ENCODE results near the gene OR52R1. TPM values are rescaled to one million over a fixed set of nuclear protein-coding genes. Genes with fewer than 3 reads are reported as not detected.
"Not testable (repeated sequence)": the region's sequence is repeated elsewhere in the genome, so short reads cannot be mapped to it uniquely, and the experiment has no call there.

OR52R1 gene
- total RNA-seq, 1 donor from 2014 or later, result not detected

DNA sequence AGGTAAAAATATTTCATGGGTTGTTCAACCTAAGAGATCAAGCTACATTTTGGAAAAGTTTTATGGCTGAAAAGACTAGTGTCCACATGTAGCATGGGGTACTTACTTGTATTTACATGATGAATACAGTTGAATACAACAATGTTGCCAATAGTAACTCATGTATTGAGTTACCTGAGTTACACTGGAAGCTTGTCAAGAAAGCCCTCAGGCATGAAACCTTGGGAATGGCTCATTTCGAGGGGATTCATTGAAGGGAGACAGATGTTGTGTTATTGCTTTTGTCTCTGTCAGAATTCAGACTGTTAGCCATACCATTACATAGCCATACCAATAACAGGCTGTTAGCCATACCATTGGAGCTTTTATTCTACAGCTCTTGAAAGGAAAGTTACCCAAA, 26.2 kb upstream of the OR52R1 start:
- FAIRE-seq, result no peak
- H3K36me3 ChIP-seq (ENCODE audit: control insufficient read depth, insufficient read depth, low read length), result no peaks in the 10 kb centered on the region
- no peak for DNase-seq (ENCODE audit: low read depth)
- TF ChIP-seq, protein P1, sequence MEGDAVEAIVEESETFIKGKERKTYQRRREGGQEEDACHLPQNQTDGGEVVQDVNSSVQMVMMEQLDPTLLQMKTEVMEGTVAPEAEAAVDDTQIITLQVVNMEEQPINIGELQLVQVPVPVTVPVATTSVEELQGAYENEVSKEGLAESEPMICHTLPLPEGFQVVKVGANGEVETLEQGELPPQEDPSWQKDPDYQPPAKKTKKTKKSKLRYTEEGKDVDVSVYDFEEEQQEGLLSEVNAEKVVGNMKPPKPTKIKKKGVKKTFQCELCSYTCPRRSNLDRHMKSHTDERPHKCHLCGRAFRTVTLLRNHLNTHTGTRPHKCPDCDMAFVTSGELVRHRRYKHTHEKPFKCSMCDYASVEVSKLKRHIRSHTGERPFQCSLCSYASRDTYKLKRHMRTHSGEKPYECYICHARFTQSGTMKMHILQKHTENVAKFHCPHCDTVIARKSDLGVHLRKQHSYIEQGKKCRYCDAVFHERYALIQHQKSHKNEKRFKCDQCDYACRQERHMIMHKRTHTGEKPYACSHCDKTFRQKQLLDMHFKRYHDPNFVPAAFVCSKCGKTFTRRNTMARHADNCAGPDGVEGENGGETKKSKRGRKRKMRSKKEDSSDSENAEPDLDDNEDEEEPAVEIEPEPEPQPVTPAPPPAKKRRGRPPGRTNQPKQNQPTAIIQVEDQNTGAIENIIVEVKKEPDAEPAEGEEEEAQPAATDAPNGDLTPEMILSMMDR (IDR thresholded peaks at IDR 0.05; ENCODE audit: insufficient read depth, low read length, severe bottlenecking), result no peak
- no peaks in the 10 kb centered on the region for H3K27me3 ChIP-seq (ENCODE audit: control insufficient read depth, insufficient read depth, low read length)
- H3K4me3 ChIP-seq (ENCODE audit: low read depth, low read length), result no peak overlapping the region

DNA sequence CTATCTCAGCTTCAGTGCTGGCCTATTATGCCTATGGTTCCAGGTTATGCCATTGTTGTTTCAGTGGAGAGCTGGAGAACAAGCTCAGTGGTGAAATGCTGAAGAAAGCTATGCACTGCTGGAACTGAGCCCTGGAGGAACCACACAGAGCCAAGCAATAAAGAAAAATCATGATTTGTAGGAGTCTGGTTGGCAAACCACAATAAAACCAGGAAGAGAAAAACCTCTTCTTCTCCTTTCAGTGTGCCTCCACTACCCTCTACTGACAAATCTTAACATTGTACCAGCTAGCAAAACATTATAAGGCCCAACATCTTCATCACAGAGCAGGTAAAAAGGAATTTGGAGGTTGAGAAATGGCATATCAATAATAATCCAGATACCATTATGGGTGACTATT, 22.2 kb upstream of the OR52R1 start:
- DNase-seq (ENCODE audit: low read depth) (no peak), FAIRE-seq (no peak)
- TF ChIP-seq, protein P1 (IDR thresholded peaks at IDR 0.05; ENCODE audit: insufficient read depth, low read length, severe bottlenecking), result peak; percentile 27
- Histone ChIP-seq H3K27me3 (ENCODE audit: control insufficient read depth, insufficient read depth, low read length) (no peaks in the 10 kb centered on the region), H3K36me3 (ENCODE audit: control insufficient read depth, insufficient read depth, low read length) (no peaks in the 10 kb centered on the region), H3K4me3 (ENCODE audit: low read depth, low read length) (no peak overlapping the region)

DNA sequence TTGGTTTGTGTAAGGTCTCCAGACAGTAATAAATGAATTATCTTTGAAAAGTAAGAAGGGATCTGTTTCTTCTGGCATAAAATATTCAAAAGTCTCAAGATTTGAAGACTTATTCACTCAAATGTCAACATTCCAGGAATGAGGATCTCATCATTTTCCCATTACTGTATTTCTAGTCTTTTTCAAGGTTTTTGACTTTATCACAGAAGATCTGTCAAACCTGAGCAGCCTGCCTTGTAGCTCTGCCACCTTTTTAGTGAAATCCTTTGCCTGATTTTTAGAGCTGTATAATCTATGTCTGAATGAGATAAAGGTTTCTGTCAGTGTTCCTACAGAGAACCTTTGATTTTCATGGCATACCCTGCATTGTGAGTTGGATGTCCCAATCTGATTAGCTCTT, 21.0 kb upstream of the OR52R1 start:
- FAIRE-seq, result no peak
- no peak for DNase-seq (ENCODE audit: low read depth)
- Histone ChIP-seq H3K27me3 (ENCODE audit: control insufficient read depth, insufficient read depth, low read length) (no peaks in the 10 kb centered on the region), H3K36me3 (ENCODE audit: control insufficient read depth, insufficient read depth, low read length) (no peaks in the 10 kb centered on the region), H3K4me3 (ENCODE audit: low read depth, low read length) (no peak overlapping the region)
- TF ChIP-seq, protein P1 (IDR thresholded peaks at IDR 0.05; ENCODE audit: insufficient read depth, low read length, severe bottlenecking), result no peak

DNA sequence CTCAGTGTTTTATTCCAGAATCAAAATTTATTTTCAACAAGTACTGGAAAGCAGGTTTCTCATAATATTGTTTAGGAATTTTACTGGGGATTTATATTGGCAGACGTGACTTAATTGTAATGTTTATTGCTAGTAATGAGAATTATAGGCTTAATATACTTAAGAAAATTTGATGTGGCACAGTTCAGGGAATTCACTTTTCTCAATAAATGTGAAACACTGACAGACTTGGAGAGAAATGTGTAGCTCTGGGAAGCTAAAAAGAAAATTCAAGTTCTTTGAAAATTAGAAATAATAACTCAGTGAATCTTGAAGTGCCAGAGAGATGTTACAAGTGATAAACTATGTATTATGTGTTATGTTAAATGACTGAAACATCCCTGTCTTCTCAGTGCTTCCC, 16.8 kb upstream of the OR52R1 start, which contains the start of gene OR51F2:
Gene OR51F2 (plus strand): TSS at position 301 of the 400 bp plus-strand sequence. CDS start 101 bp downstream, outside the sequence.
- H3K4me3 ChIP-seq (ENCODE audit: low read depth, low read length), result no peak within 1 kb of the TSS
- H3K36me3 ChIP-seq (ENCODE audit: control insufficient read depth, insufficient read depth, low read length), result no peaks in the 10 kb centered on the region
- DNase-seq (ENCODE audit: low read depth) (no peak), FAIRE-seq (no peak)
- TF ChIP-seq, protein P1 (IDR thresholded peaks at IDR 0.05; ENCODE audit: insufficient read depth, low read length, severe bottlenecking), result no peak
- H3K27me3 ChIP-seq (ENCODE audit: control insufficient read depth, insufficient read depth, low read length), result no peaks in the 10 kb centered on the region

DNA sequence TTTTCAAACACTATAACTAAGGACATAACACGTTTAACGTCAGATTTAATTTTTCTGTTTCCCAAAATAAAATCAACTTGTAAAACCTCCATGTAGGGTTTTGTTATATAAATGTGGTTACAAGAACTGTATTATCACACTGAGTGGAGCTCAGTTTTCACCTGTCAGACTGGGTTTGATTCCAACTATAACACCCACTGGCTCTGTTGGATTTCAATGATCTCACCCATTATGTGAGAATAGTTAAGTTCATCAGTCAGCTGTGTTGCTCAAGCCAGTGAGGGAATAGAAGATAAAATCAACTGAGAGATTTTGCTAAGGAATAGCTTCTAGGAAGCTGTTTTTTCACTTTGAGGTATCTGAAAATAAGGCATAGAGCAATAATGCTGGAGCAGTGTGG, 5.1 kb upstream of the OR52R1 start:
- TF ChIP-seq, protein P1 (IDR thresholded peaks at IDR 0.05; ENCODE audit: insufficient read depth, low read length, severe bottlenecking), result no peak
- Histone ChIP-seq H3K36me3 (ENCODE audit: control insufficient read depth, insufficient read depth, low read length) (no peaks in the 10 kb centered on the region), H3K4me3 (ENCODE audit: low read depth, low read length) (no peak overlapping the region), H3K27me3 (ENCODE audit: control insufficient read depth, insufficient read depth, low read length) (no peaks in the 10 kb centered on the region)
- DNase-seq (ENCODE audit: low read depth) (no peak), FAIRE-seq (no peak)

DNA sequence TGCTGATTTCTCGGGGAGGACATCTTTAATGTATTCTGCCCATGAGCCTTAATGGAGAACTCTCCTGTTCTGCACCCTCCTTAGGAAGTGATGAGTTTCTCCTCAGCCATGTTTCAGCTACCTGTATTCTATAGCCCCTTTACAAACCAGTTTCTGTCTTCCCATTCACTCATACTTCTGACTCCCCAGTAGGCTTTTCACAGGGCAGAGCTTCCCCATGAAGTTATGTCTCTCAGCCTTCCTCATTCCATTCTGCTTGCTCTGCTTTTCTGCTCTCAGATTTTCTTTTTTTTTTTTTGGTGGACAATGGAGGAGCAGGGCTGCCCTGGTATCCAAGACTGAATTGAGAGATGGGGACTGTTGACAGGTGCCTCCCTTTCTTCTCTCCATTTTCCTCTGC, 4.3 kb upstream of the OR52R1 start:
- FAIRE-seq, result no peak
- TF ChIP-seq, protein P1 (IDR thresholded peaks at IDR 0.05; ENCODE audit: insufficient read depth, low read length, severe bottlenecking), result no peak
- H3K4me3 ChIP-seq (ENCODE audit: low read depth, low read length), result no peak overlapping the region

DNA sequence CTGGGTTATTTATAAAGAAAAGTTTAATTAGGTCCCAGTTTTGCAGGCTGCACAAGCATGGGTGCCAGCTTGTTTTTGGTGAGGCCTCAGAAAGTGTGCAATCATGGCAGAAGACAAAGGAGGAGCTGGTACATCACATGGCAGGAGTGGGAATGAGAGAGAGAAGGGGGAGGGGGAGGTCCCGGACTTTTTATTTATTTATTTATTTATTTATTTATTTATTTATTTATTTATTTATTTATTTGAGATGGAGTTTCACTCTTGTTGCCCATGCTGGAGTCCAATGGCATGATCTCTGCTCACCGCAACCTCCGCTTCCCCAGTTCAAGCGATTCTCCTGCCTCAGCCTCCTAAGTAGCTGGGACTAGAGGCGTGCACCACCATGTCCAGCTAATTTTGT, 2.9 kb downstream of the OR52R1 start:
- not testable (repeated sequence) for DNase-seq (ENCODE audit: low read depth); FAIRE-seq; H3K4me3 ChIP-seq (ENCODE audit: low read depth, low read length); H3K36me3 ChIP-seq (ENCODE audit: control insufficient read depth, insufficient read depth, low read length); H3K27me3 ChIP-seq (ENCODE audit: control insufficient read depth, insufficient read depth, low read length)

More for the DNA sequence above, 4.3 kb upstream of the OR52R1 start:
- peak; percentile 35 for DNase-seq (ENCODE audit: low read depth)
- Histone ChIP-seq H3K36me3 (ENCODE audit: control insufficient read depth, insufficient read depth, low read length) (no peaks in the 10 kb centered on the region), H3K27me3 (ENCODE audit: control insufficient read depth, insufficient read depth, low read length) (no peaks in the 10 kb centered on the region)
